Neural cell (in vitro differentiated cells): ENCODE results near the gene PXDN. TPM values are rescaled to one million over a fixed set of nuclear protein-coding genes. Genes with fewer than 3 reads are reported as not detected.

Experiments
- H2AFZ ChIP-seq: fragments of 200-600, 300-800 bp; sonication (generic), shearing (Covaris generic); 2 replicates; pipeline ENCODE4 v1.6.0; 2014; ENCODE audit warnings: low read depth, mild to moderate bottlenecking, antibody characterized with exemption, low read length, moderate library complexity
- H3F3A ChIP-seq: fragments of 200-600 bp; shearing (Covaris generic); 2 replicates; pipeline ENCODE4 v1.6.1; 2016; ENCODE audit warnings: mild to moderate bottlenecking, moderate library complexity, mixed read lengths, antibody characterized with exemption, low read length; ENCODE audit not compliant: insufficient read depth, poor library complexity, severe bottlenecking
- H3K27ac ChIP-seq: fragments of 200-600, 300-800 bp; sonication (generic), shearing (Covaris generic); 2 replicates; pipeline ENCODE4 v1.5.1; 2014; ENCODE audit warnings: mild to moderate bottlenecking, low read length, moderate library complexity
- H3K27me3 ChIP-seq: fragments of 300-800, 200-600 bp; sonication (generic), shearing (Covaris generic); 2 replicates; pipeline ENCODE4 v1.6.0; 2014; ENCODE audit warnings: mild to moderate bottlenecking, low read depth, low read length, moderate library complexity; ENCODE audit not compliant: insufficient read depth
- H3K36me3 ChIP-seq: fragments of 300-800, 200-600 bp; sonication (generic), shearing (Covaris generic); 2 replicates; pipeline ENCODE4 v1.5.1; 2014; ENCODE audit warnings: mild to moderate bottlenecking, antibody characterized with exemption, low read length, moderate library complexity; ENCODE audit not compliant: insufficient read depth
- H3K4me2 ChIP-seq: fragments of 300-800, 200-600 bp; sonication (generic), shearing (Covaris generic); 2 replicates; pipeline ENCODE4 v1.6.0; 2014; ENCODE audit warnings: mild to moderate bottlenecking, low read length
- H3K4me3 ChIP-seq: fragments of 300-800, 200-600 bp; sonication (generic), shearing (Covaris generic); 2 replicates; pipeline ENCODE4 v1.5.1; 2014; ENCODE audit warnings: mild to moderate bottlenecking, low read length, moderate library complexity
- H3K79me2 ChIP-seq: fragments of 200-600 bp; shearing (Covaris generic); replicated peaks from 2 replicates; pipeline ENCODE4 v1.6.0; 2014; ENCODE audit warnings: mild to moderate bottlenecking, low read length, moderate library complexity; ENCODE audit not compliant: insufficient read depth
- H3K9ac ChIP-seq: fragments of 300-800, 200-600 bp; sonication (generic), shearing (Covaris generic); 2 replicates; pipeline ENCODE4 v1.6.1; 2016; ENCODE audit warnings: mild to moderate bottlenecking, low read length, mixed read lengths
- H3K9me2 ChIP-seq: fragments of 200-600 bp; shearing (Covaris generic); 2 replicates; pipeline ENCODE4 v1.6.1; 2016; ENCODE audit warnings: mild to moderate bottlenecking, low read length, mixed read lengths; ENCODE audit not compliant: insufficient read depth
- H3K9me3 ChIP-seq: fragments of 200-600, 300-800 bp; sonication (generic), shearing (Covaris generic); 2 replicates; pipeline ENCODE4 v1.6.1; 2016; ENCODE audit warnings: mild to moderate bottlenecking, mixed run types, low read length, moderate library complexity, mixed read lengths
- H4K20me1 ChIP-seq: fragments of 200-600 bp; shearing (Covaris generic); 2 replicates; pipeline ENCODE4 v1.6.1; 2016; ENCODE audit warnings: mild to moderate bottlenecking, mixed run types; ENCODE audit not compliant: insufficient read depth
- CTCF ChIP-seq: fragments of 450-650 bp; IDR thresholded peaks from 2 replicates; pipeline ENCODE4 v1.5.1; 2014; ENCODE audit warnings: antibody characterized with exemption, mild to moderate bottlenecking, moderate library complexity; ENCODE audit not compliant: poor library complexity, severe bottlenecking
- EP300 ChIP-seq: fragments of 450-650 bp; conservative IDR thresholded peaks from 2 replicates; pipeline ENCODE4 v1.6.1; 2014; ENCODE audit warnings: antibody characterized with exemption, mild to moderate bottlenecking, moderate library complexity; ENCODE audit not compliant: poor library complexity, severe bottlenecking
- EZH2 ChIP-seq: fragments of 200-600, 300-800 bp; shearing (Covaris generic), sonication (generic); IDR thresholded peaks from 2 replicates; pipeline ENCODE4 v1.6.1; 2014; ENCODE audit warnings: antibody characterized with exemption, low read length, borderline replicate concordance, mild to moderate bottlenecking; ENCODE audit not compliant: insufficient read depth, poor library complexity, severe bottlenecking
- MXI1 ChIP-seq: fragments of 450-650 bp; conservative IDR thresholded peaks from 2 replicates; pipeline ENCODE4 v1.6.1; 2014; ENCODE audit warnings: antibody characterized with exemption, mild to moderate bottlenecking; ENCODE audit not compliant: poor library complexity, severe bottlenecking
- POLR2AphosphoS5 ChIP-seq: IDR thresholded peaks from 2 replicates; pipeline ENCODE4 v1.6.1; 2012
- RAD21 ChIP-seq: fragments of 450-650 bp; conservative IDR thresholded peaks from 2 replicates; pipeline ENCODE4 v1.6.1; 2014; ENCODE audit warnings: antibody characterized with exemption, mild to moderate bottlenecking, moderate library complexity
- REST ChIP-seq: IDR thresholded peaks from 2 replicates; pipeline ENCODE4 v1.6.1; 2012; ENCODE audit warnings: borderline replicate concordance
- SMC3 ChIP-seq: fragments of 450-650 bp; conservative IDR thresholded peaks from 2 replicates; pipeline ENCODE4 v1.6.1; 2014; ENCODE audit warnings: antibody characterized with exemption, mild to moderate bottlenecking, moderate library complexity; ENCODE audit not compliant: poor library complexity
- TAF1 ChIP-seq: IDR thresholded peaks from 2 replicates; pipeline ENCODE4 v1.6.1; 2012; ENCODE audit warnings: low read depth
- polyA plus RNA-seq: library from polyadenylated mRNA; depleted of rRNA; stranded (reverse); fragments of >200 nt; gene quantifications from 2 replicates; pipeline ENCODE4 v1.2.3, GENCODE V29; 2014

Gene PXDN
- polyA plus RNA-seq, 1 donor from 2014 or later: 181 TPM

- no peaks in the 10 kb centered on the region for H3K27me3 ChIP-seq
- no peak for TF ChIP-seq CTCF
- no peak for TF ChIP-seq EZH2
- TF ChIP-seq POLR2AphosphoS5: no peak
- TF ChIP-seq RAD21: no peak
- TF ChIP-seq TAF1: no peak
- H4K20me1 ChIP-seq: no peaks in the 10 kb centered on the region
- no peak overlapping the region for H3K4me3 ChIP-seq
- H3K79me2 ChIP-seq: no peaks in the 10 kb centered on the region
- no peaks in the 10 kb centered on the region for H3K9me2 ChIP-seq
- no peak overlapping the region for H3K4me2 ChIP-seq
- H3K27ac ChIP-seq: no peak overlapping the region
- H3K36me3 ChIP-seq: peaks cover 19% of the 10 kb centered on the region
- H3K9me3 ChIP-seq: no peaks in the 10 kb centered on the region
- H2AFZ ChIP-seq: no peak overlapping the region
- no peak overlapping the region for H3K9ac ChIP-seq
- H3F3A ChIP-seq: no peaks in the 10 kb centered on the region
These were observed 94.0 kb downstream of the PXDN start for GRCh38 chr2:1650085-1650872.

- Histone ChIP-seq H3K9me2 (no peaks in the 10 kb centered on the region), H3K9me3 (no peaks in the 10 kb centered on the region), H2AFZ (no peak overlapping the region), H3K27me3 (no peaks in the 10 kb centered on the region), H3F3A (no peaks in the 10 kb centered on the region), H3K9ac (no peak overlapping the region), H3K79me2 (no peaks in the 10 kb centered on the region), H3K4me2 (no peak overlapping the region), H4K20me1 (no peaks in the 10 kb centered on the region), H3K27ac (no peak overlapping the region), H3K4me3 (no peak overlapping the region), H3K36me3 (peaks cover 21% of the 10 kb centered on the region)
- no peak for TF ChIP-seq MXI1
- no peak for TF ChIP-seq POLR2AphosphoS5
These were observed 94.9 kb downstream of the PXDN start for GRCh38 chr2:1649103-1650084.

GRCh38 chr2:1648241-1649102, 95.8 kb downstream of the PXDN start:
- no peaks in the 10 kb centered on the region for H3F3A ChIP-seq
- H3K4me2 ChIP-seq: no peak overlapping the region
- no peaks in the 10 kb centered on the region for H4K20me1 ChIP-seq
- TF ChIP-seq POLR2AphosphoS5 (no peak), MXI1 (no peak), CTCF (no peak), RAD21 (no peak), REST (no peak), TAF1 (no peak), SMC3 (no peak), EP300 (no peak), EZH2 (no peak)
- peaks cover 25% of the 10 kb centered on the region for H3K36me3 ChIP-seq
- no peak overlapping the region for H3K4me3 ChIP-seq
- H3K27ac ChIP-seq: no peak overlapping the region
- H3K27me3 ChIP-seq: no peaks in the 10 kb centered on the region
- H2AFZ ChIP-seq: no peak overlapping the region
- no peak overlapping the region for H3K9ac ChIP-seq
- H3K9me2 ChIP-seq: no peaks in the 10 kb centered on the region
- no peaks in the 10 kb centered on the region for H3K9me3 ChIP-seq
- no peaks in the 10 kb centered on the region for H3K79me2 ChIP-seq
